GM11168 (cell line): Measurements from ENCODE around the gene GMDS.

Experiments used
- in situ Hi-C: fragments of 300-500 bp; cut with MboI; formaldehyde crosslinking; loops from one replicate; pipeline ENCODE4 v1.12.0; 2022; ENCODE audit warnings: low sequenced_read_pairs; ENCODE audit not compliant: unreplicated experiment

GMDS gene

DNA sequence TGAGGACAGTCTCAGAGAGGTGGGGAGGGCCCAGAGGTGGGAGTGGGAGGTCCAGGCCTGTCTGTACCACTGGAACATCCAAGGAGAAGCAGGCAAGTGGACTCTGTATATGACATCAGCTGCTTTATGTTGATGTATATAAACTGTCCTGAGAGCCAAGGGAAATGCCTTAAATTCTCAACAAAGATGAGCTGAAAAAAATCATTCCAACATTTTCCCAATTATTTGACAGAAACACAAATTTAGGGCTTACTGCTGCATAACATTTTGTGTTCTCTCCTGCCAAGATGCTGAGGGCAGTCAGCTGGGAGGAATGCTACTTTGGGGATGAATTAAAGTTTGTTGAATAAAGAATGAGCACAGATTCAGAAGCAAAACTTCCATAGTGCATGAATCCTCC is 582.9 kb downstream of the GMDS start:
- in situ Hi-C loops, result no loop called here

DNA sequence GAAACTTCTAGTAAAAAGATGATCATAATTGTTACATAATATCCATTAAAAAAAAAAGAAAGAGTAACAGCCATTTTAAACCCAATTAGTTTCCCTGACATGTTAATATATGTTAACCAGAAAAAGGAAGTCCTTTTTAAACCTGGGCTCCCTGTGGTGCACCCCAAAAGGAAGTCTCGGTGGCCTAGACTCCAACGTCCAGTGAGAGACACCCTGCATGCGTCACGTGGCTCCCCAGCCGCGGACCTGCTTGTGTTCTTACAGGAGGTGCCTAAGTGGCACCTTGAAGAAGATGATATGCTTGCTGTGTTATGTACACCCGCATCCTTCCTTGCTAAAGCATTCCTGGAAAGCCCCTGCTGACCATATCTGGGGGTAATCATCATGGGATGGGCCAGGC is 585.6 kb downstream of the GMDS start:
- in situ Hi-C loops, result no loop called here

DNA sequence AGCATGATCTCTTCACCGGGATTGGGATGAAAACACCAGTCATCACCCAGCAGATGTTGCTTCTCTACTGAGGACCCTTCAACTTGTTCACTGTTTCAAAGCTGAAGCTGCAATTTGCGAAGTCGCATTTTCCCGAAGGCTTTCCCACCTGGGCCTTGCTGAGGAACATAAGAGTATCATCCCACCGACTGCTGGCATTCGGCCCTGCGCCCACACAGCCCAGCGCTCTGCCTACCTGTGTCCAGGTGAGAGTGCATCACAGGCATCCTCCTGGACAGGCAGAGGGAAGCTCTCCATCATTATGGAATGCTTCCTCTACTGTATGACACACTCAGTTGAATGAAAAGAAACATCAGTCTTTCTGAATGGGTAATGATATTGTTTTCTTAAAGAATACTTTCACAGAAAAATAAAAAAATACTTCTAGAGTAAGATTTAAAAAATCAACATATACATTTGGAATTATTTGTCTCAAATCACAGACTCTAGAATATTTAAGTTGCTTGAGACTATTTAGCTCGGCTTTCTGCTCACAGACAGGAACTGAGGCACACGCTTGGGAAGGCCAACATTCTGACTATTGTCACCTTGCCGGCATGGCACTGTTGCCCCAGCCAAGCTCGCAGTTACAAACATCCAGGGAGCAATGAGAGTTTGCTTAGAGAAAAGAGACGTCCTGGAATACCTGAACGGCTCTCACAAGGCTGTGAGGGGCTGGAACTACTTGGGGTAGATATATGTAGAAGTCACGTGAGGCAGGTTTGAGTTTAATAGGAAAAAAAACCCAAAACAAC is 587.0 kb downstream of the GMDS start:
- in situ Hi-C loops, result no loop called here

DNA sequence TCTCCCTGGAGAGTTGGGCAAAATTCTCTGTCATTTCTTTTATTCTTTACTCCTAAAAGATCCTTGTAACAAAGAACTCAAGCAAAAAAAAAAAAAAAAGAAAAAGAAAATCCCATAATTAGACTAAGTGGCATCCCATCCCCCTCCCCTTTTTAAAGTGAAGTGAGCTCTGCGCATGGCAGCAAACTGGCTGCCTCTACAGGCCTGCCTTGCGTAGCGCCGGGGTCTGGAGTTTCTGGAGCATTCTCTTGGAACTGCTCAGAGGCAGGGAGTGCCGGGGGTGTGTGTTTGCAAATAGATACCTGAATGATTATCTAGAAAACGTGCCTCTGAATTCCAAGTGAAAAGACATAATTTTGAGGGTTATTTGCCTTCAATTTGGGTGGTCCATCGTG is 587.6 kb downstream of the GMDS start:
- in situ Hi-C loops, result no loop called here

DNA sequence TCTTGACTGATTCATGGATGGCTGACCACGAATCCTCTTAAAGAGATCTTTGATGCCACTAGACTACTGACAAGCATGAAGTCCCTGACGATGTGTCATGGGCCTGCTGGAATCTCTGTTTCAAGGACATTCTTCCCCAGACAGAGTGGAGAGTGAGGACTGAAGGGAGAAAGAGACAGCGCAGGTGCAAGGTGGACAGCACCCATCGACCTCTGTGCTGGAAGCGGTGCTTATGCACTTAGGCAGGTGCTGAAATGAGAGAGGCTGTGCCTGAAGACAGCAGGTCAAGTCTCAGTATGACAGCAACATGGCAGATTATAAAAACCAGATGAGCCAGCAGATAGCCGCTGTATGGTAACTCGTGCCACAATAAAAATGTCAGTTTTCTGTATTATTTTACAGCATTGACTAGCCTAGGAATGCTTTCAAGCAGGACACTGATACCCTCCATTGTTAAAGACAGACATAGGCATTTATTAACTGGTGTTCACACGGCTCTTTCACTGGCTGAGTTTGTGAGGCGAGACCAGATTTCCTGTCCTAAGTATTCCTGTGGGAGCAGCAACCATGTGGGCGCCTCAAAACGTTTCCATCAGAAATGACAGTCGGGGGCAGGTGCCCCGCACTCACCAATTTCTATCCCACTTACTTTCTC is 588.2 kb downstream of the GMDS start:
- in situ Hi-C loops, result no loop called here

DNA sequence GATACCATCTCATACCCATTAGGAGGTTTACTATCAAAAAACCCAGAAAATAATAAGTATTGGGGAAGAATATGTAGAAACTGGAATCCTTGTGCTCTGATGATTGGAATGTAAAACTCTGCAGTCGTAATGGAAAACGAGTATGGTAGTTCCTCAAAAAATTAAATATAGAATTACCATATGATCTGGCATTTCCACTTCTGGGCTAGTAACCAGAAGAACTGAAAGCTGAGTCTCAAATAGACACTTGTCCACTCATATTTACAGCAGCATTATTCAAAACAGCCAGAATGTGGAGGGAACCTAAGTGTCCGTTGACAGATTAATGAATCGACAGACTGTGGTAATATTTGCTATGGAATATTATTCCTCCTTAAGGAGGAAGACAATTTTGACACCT is 591.4 kb downstream of the GMDS start:
- in situ Hi-C loops, result no loop called here

DNA sequence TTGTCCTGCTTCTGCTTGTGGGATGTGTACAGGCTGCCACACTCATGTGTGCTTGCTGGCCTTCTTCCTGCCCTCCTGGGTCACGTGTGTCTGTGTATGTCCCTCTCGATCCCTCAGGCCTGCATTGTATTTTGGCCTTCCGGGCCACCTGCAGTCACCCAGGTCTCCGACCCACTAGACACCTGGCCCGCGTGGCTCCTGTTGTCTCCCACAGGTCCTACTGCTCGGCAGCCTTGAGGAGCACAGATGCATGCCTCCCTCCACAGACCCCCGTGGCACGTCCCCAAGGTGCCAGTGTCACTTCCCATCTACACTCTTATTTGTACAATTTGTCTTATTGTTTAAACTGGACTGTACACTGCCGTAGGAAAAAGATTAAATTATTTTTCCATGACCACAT is 592.6 kb downstream of the GMDS start:
- in situ Hi-C loops, result no loop called here

DNA sequence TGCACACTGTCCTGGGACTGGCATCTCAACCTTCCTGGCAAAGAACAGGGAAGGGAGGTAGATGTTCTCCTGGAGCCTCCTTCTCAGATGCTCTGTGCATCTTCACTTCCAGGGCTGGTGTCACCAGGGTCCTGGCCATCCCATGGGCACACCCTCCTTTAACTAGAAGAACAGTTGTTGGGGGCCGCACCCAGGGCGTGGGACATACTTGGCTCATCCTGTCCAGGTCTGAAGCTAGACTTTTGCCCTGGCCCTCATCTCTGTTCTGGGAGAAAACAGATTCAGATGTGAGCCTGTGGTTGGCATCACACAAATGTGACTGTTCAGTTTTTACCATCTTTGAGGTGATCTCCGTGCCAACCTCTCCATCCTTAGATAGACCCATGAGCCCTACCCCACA is 594.0 kb downstream of the GMDS start:
- in situ Hi-C loops, result no loop called here

DNA sequence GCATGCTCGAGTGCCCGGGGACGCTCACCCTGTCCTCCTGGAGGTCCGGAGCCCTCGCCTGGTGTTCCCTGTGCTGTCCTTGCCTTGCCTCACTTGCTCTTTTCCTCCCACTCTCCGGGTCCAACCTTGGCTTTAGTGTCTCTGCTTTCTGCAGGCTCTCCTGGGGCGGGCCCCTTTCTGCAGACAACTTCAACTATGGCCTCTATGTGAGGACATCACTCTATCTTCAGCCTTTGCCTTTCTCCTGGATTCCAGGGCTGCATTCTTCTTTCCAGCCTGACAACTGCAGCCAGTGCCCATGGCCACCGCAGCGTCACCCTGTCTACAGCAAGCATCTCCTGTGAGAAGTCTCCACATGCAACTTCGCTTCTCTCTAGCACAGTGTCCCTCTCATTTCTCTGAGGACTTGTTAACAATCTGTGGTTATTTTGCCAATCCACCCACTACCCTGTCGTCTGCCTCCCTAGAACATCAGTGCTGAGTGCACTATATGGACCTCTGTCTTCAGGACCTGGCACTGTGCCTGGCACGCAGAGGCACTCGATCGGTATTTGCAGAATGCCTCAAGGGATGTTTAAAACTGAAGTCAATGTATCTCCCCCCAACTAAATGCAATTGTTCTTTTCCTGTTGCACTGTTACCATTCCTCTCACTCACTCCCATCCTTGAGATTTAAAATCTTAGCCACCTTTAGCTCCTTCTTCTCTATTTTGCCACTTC is 599.8 kb downstream of the GMDS start:
- in situ Hi-C loops, result no loop called here

DNA sequence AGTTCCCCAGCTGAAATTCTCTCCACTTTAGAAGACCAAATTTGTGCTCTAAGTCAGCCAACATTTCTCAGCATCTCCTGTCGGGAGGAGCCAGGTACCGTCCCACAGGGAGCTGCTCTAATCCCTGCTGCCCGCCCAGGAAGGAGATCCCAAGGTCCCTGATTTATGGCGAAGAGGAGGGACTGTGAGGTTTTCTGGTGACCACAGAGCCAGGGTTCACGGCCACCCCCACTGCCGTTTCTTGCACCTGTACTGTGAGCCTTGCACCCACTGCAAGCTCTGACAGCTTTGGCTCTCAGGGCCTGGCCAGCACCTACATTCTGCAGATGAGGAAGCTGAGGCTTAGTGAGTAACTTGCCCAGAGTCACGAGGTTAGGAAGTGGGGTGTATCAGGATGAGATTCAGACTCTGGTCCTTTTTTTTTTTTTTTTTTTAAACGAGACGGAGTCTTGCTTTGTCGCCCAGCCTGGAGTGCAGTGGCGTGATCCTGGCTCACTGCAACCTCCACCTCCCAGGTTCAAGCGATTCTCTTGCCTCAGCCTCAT is 600.8 kb downstream of the GMDS start:
- in situ Hi-C loops, result no loop called here

DNA sequence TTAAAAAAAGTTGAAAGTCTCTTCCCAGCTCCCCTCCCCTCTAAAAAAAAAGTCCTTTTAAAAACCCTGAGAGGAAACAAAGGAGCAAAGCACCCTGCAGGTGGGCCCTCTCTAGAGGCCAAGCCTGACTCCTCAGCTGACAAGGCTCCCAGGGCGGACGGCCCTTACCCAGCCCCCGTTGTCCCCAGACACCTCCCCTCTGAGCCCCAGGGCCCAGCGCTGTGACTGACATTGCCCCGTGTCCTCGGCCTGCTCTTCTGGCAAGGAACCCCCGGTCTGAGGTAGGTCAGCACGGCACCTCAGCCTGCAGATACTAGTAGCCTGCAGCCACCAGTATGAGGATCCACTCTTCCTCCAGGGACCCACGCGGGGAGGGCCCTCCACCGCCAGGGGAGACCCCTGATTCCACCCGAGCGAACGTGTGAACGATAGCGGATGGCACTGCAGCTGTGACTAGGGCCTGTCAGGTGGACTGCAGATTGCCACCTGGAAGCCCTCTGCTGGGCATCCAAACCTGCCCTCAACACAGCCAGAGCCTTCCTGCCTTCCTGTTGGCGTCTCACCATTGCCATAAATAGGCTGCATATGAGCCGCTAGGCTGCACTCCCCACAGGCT is 601.5 kb downstream of the GMDS start:
- in situ Hi-C loops, result no loop called here

DNA sequence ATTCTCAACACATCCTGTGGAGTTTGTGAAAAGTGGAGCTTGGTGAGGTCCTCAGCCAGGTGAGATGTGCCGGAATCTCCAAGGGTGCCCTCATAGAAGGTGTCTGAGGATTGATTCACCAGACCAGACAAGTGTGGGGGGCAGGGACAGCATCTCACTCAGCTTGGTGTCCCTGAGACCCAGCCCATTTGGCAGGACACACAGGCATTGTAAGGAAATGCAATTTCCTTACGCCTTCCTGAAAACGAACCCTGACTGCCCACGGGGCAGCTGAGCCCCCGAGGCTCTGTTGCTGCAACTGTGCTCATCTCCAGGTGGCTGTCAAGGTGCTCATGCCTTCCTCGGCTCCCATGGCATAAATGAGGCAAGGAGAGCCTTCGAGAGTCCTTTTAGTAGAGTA is 602.3 kb downstream of the GMDS start:
- in situ Hi-C loops, result no loop called here

DNA sequence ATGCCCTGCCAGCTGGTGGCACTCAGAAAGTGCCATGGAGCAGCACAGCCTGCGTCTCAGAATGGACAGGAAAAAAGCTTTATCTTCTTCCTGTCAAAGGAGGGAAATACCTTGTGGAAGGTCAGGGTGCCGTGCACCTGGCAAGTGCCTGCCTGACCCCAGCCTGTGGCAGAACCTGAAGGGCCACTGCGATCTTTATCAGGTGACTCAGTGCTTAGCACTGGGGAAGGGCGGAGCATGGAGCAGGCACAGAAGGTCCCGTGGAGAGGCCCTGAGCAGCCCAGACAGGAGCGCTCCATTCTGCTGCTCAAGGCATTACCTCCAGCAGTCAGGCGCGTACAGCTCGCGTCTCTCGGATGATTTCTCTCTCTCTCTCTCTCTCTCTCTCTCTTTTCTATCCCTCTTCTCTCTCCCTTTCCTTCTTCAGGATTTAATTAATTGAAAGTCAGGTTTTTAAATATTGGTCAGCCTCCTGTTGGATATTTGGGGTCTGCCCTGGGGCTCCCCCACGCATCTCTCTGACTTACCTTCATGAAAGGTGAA is 604.0 kb downstream of the GMDS start:
- in situ Hi-C loops, result no loop called here

DNA sequence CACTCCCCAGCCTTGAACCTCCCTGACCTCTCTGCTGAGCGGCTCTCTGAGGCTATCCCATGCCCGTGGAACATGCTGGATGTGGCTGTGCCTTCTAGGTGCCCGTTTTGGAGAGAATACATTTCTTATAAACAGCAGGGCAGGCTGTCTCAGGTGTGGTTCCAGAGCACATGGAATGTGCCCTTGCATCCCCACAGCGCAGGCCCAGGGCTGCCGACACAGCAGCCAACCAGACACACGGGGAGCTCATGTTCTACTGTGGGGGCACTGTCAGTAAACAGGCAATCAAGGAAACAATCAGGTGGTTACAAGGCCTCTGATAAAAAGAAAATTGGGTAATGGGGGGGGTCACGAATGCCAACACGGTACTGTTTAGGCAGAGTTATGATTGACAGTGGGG is 604.9 kb downstream of the GMDS start:
- in situ Hi-C loops, result no loop called here

DNA sequence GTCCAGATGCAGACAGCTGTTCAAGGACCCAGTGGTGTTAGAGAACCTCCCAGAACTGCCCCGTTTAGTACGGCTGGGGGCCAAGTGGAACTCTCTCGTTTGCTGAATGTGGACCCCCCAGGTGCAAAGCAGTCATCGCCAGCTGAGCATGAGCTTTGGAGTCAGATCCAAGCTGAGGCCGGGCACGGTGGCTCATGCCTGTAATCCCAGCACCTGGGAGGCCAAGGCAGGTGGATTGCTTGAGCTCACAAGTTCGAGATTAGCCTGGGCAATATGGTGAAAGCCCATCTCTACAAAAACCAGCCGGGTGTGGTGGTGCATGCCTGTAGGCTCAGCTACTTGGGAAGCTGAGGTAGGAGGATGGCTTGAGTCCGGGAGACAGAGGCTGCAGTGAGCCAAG is 606.0 kb downstream of the GMDS start:
- in situ Hi-C loops, result no loop called here

DNA sequence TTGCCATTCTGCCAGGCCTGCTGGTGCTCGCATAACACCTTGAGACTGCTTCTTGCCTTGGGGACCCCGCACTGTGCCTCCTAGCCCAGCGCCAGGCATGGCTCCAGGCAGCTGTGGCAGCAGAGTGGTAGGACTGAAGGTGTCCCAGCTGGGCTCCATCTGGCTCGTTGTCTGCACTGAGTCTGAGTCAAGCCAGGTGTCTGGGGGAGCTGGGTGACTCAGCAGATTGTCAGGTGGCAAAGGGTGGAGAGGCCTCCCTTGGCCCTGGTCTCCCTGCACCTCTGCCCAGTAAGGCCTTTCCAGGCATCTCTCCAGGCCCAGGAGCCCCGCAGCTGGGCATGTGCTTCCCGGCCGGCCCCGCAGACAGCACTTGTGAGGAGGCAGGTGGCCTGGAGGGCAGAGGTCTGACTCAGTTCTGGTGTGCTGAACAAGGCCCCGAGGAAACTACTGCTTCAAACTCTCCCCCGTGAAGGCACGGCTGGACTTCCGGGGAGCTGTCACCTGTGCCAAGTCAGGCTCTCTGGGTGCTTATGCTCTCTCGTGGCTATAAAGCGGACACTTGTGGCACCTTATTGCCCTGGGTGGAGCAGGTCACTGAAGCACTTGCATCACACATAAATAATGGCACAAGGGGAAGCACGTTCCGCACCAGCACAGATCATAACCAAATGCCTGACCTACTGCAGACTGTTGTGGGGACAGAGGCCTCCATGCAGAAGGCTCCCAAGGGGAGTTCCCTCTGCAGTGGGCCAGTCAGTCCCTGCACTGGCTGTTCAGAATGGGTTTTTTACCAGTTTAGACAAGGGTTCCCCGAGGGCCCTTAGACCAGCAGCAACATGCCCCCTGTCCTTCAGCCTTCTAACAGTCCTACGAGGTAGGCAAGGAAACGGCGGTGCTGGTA is 608.2 kb downstream of the GMDS start:
- in situ Hi-C loops, result no loop called here

DNA sequence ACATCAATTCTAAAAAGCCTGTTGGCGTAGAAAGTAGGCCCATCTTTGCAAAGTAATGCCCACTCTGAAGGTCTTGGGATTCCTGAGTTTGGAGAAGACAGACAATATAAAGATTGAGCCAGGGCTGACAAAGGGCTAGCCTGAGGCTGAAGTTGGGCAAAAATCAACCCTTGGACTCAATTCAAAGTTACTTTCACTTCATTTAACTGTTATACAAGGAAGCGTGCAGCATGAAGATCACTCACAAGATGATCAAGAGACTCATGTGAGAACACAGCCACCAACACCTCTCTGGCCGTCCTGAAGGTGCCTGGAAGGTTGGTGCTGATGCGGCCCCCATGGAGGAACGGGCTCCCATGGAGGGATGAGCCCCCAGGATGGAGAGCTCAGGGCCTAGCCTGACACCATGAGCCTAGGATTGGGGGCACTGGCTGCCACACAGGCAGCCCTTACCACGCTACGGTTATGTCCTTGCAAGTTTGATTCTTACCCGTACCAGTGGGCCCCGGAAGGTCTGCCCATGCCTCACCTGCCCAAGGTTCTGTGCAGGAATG is 609.1 kb downstream of the GMDS start:
- in situ Hi-C loops, result no loop called here

DNA sequence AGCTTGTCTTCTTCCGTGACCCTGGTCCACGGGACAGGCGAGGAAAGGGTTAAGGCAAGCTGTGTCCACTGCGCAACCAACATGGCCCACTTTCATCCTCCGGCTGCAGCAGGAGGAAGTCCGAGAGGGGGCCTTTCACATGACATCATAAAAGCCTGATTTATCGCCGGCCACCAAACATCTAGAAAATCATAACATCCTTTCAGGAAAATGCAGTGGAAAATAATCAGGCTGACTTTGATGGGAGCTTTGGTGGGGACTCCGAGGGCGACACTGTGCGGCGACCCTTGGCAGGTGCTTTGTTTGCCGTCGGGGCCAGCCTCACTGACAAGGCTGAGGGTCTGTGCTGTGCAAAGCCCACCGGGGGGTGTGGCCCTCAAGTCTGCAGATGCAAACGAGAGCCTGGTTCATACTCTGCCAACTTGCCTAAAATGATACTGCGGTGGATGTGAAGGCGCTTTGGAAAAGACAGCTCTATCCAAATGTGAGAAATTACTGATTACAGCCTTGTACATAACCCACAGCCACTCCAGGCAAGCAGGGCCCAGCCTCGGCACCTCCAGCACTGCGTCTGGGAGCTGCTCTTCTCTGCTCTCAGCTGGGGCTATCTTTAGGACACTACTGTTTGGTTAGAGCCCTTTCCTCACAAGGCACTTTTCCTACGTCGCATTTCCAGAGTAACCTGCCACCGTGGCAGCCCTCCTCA is 609.9 kb downstream of the GMDS start:
- in situ Hi-C loops, result no loop called here

DNA sequence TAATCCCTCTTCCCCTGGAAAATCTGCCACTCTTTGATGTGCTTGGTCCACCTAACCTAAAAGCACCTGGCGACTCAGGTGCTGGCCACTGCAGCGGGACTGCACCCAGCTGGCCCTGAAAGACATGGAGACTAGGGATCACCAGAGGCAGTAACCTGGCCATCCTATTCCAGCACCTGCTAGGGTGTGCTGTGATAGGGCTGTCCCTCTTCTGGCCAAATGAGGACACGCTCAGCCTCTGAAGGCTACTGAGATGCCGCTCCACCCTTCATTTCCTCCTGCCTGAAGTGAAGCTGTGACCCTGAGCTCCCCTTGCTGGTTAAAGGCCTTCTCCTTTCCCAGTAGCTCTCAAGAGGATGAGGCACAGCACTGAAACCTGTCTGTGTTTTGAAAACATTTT is 611.3 kb downstream of the GMDS start:
- in situ Hi-C loops, result no loop called here
